SK-N-SH treated with all-trans-retinoic acid at 6 μM for 48 hours (cell line): ENCODE data around the gene DPP7.
A peak's percentile ranks its signal among the peaks of the same experiment; 100 is the strongest.
"Not testable (repeated sequence)": the region's sequence is repeated elsewhere in the genome, so short reads cannot be mapped to it uniquely, and the experiment has no call there.

ENCODE experiments used
- ATAC-seq: fragments of 200-7000 bp; cut with Tn5 transposase; 3 replicates; pipeline ENCODE4 v1.9.1; 2020; ENCODE audit warnings: mild to moderate bottlenecking, moderate library complexity
- ARNTL ChIP-seq: fragments of 450-650 bp; formaldehyde crosslinking; IDR thresholded peaks from 2 replicates; pipeline ENCODE4 v1.5.0; 2020; ENCODE audit warnings: low read depth, mild to moderate bottlenecking, moderate library complexity, borderline replicate concordance
- BACH2 ChIP-seq: fragments of 250-450 bp; sonication (Bioruptor Pico); IDR thresholded peaks from 2 replicates; pipeline ENCODE4 v1.9.0; 2021; ENCODE audit warnings: mild to moderate bottlenecking, borderline replicate concordance
- ESRRG ChIP-seq: fragments of 250-450 bp; sonication (Bioruptor Pico); IDR thresholded peaks from 2 replicates; pipeline ENCODE4 v1.6.1; 2021; ENCODE audit warnings: mild to moderate bottlenecking
- GLIS3 ChIP-seq: fragments of 250-450 bp; sonication (Bioruptor Pico); IDR thresholded peaks from 2 replicates; pipeline ENCODE4 v1.5.0; 2020; ENCODE audit warnings: mild to moderate bottlenecking, moderate library complexity
- ISL1 ChIP-seq: fragments of 250-450 bp; sonication (Bioruptor Pico); IDR thresholded peaks from 2 replicates; pipeline ENCODE4 v2.1.2; 2022; ENCODE audit warnings: mild to moderate bottlenecking, moderate library complexity
- OSR1 ChIP-seq: fragments of 250-450 bp; sonication (Bioruptor Pico); IDR thresholded peaks from 2 replicates; pipeline ENCODE4 v1.8.0; 2022; ENCODE audit warnings: moderate library complexity, mild to moderate bottlenecking, inconsistent platforms
- PPARA ChIP-seq: fragments of 250-450 bp; sonication (Bioruptor Pico); IDR thresholded peaks from 2 replicates; pipeline ENCODE4 v1.5.0; 2020; ENCODE audit warnings: mild to moderate bottlenecking, borderline replicate concordance
- RARB ChIP-seq: fragments of 250-450 bp; sonication (Bioruptor Pico); IDR thresholded peaks from 2 replicates; pipeline ENCODE4 v1.8.0; 2021; ENCODE audit warnings: mild to moderate bottlenecking, moderate library complexity
- SNAI2 ChIP-seq: fragments of 250-450 bp; sonication (Bioruptor Pico); IDR thresholded peaks from 2 replicates; pipeline ENCODE4 v1.5.0; 2020; ENCODE audit warnings: mild to moderate bottlenecking, moderate library complexity
- TCF4 ChIP-seq: fragments of 250-450 bp; sonication (Bioruptor Pico); IDR thresholded peaks from 2 replicates; pipeline ENCODE4 v1.8.0; 2021; ENCODE audit warnings: mild to moderate bottlenecking, moderate library complexity, borderline replicate concordance
- TOX ChIP-seq: fragments of 250-450 bp; sonication (Bioruptor Pico); IDR thresholded peaks from 2 replicates; pipeline ENCODE4 v1.8.0; 2021; ENCODE audit warnings: mild to moderate bottlenecking, moderate library complexity, borderline replicate concordance
- ZC3H10 ChIP-seq: fragments of 250-450 bp; sonication (Bioruptor Pico); IDR thresholded peaks from 2 replicates; pipeline ENCODE4 v1.5.1; 2021; ENCODE audit warnings: mild to moderate bottlenecking, moderate library complexity
- ZFP3 ChIP-seq: fragments of 250-450 bp; sonication (Bioruptor Pico); IDR thresholded peaks from 2 replicates; pipeline ENCODE4 v1.5.0; 2020; ENCODE audit warnings: mild to moderate bottlenecking, moderate library complexity
- ZFP30 ChIP-seq: fragments of 450-650 bp; formaldehyde crosslinking; IDR thresholded peaks from 2 replicates; pipeline ENCODE4 v1.5.0; 2022; ENCODE audit warnings: mild to moderate bottlenecking, moderate library complexity
- ZNF565 ChIP-seq: fragments of 450-650 bp; formaldehyde crosslinking; conservative IDR thresholded peaks from 2 replicates; pipeline ENCODE4 v1.5.0; 2020; ENCODE audit warnings: low read depth, mild to moderate bottlenecking, moderate library complexity
- ZNF70 ChIP-seq: fragments of 450-650 bp; formaldehyde crosslinking; IDR thresholded peaks from 2 replicates; pipeline ENCODE4 v1.5.0; 2020; ENCODE audit warnings: mild to moderate bottlenecking, moderate library complexity
- ZNF8 ChIP-seq: fragments of 450-650 bp; formaldehyde crosslinking; IDR thresholded peaks from 2 replicates; pipeline ENCODE4 v1.5.0; 2020; ENCODE audit warnings: mild to moderate bottlenecking, moderate library complexity
- TF ChIP-seq, protein P1 (sequence below): fragments of 250-450 bp; sonication (Bioruptor Pico); IDR thresholded peaks from 2 replicates; pipeline ENCODE4 v1.8.0; 2021; ENCODE audit warnings: low read depth, mild to moderate bottlenecking, moderate library complexity, borderline replicate concordance
- TF ChIP-seq, protein P2 (sequence below): fragments of 250-450 bp; sonication (Bioruptor Pico); IDR thresholded peaks from 2 replicates; pipeline ENCODE4 v1.8.0; 2020; ENCODE audit warnings: mild to moderate bottlenecking, moderate library complexity, borderline replicate concordance
- TF ChIP-seq, protein P3 (sequence below): fragments of 250-450 bp; sonication (Bioruptor Pico); IDR thresholded peaks from 2 replicates; pipeline ENCODE4 v1.5.0; 2020; ENCODE audit warnings: mild to moderate bottlenecking, moderate library complexity
- TF ChIP-seq, protein P4 (sequence below): fragments of 250-450 bp; sonication (Bioruptor Pico); IDR thresholded peaks from 2 replicates; pipeline ENCODE4 v1.5.1; 2021; ENCODE audit warnings: mild to moderate bottlenecking, moderate library complexity
- TF ChIP-seq, protein P5 (sequence below): fragments of 250-450 bp; sonication (Bioruptor Pico); IDR thresholded peaks from 2 replicates; pipeline ENCODE4 v1.5.1; 2020; ENCODE audit warnings: low read depth, mild to moderate bottlenecking, moderate library complexity

DPP7 gene

DNA sequence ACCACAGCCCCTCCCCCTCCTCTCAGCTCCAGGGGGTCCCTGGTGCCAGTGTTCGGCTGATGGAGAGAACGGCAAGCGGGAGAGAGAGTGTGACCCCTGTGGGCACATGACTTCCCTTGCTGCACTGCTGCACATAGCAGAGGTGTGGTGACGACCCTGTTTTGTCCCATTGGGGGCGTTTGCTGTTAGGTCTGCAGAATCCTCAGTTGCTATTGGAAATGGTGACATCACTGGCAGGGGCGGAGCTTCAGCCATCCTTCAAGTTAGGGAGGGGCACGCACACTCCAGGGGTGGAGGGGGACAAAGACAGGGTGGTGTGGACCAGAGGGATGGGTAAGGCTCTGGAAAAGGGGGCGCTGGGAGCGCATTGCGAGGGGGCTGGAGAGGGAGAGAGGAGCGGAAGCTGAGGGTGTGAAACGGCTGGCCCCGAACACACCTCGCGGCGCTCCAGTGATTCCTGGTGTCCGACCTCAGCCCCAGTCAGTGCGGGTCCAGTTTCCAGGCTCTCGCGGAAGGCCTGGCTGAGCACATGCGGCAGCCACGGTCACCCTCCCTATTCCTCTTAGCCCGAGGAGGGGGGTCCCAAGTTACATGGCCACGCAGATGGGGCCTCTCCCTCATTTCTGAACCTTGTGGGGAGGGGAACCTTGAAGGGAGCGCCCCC is 23.7 kb upstream of the DPP7 start:
- ATAC-seq: peak; percentile 36; the same call in 2 of the 3 replicates
- TF ChIP-seq ZFP3 (CRISPR knock-in tag): no peak
- TF ChIP-seq, protein P1, sequence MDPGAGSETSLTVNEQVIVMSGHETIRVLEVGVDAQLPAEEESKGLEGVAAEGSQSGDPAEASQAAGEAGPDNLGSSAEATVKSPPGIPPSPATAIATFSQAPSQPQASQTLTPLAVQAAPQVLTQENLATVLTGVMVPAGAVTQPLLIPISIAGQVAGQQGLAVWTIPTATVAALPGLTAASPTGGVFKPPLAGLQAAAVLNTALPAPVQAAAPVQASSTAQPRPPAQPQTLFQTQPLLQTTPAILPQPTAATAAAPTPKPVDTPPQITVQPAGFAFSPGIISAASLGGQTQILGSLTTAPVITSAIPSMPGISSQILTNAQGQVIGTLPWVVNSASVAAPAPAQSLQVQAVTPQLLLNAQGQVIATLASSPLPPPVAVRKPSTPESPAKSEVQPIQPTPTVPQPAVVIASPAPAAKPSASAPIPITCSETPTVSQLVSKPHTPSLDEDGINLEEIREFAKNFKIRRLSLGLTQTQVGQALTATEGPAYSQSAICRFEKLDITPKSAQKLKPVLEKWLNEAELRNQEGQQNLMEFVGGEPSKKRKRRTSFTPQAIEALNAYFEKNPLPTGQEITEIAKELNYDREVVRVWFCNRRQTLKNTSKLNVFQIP: no peak

DNA sequence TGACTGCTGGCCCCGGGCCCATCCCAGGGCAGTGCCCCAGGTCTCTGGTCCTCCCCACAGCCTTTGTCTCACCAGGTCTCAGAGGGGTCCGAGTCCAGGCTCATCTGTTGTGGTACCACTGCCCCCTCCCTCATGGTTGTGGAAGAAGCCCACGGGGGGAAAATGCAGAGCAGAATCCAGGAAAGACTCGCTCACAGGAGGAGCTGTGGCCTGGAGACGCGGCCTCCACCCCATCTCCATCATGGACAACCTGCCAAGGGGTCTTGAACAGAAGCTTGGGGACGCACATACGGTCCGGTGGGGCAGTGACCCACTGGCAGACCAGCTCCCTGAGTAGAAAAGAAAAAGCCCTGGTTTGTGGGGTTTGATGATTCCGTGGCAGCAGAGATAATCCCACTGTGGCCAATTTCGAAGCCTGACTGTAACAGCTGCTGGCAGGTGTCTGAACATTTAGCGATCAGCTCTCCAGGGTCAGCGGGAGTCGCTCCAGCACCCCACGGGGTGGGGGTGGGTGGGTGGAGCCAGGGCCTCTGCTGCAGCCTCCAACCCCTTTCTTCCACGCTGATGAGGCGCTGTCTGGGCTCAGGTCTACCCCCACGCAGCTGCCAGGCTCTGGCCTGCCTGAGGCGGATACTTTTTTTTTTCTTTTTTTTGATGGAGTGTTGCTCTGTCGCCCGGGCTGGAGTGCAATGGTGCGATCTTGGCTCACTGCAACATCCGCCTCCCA is 22.5 kb upstream of the DPP7 start:
- TF ChIP-seq, protein P2, sequence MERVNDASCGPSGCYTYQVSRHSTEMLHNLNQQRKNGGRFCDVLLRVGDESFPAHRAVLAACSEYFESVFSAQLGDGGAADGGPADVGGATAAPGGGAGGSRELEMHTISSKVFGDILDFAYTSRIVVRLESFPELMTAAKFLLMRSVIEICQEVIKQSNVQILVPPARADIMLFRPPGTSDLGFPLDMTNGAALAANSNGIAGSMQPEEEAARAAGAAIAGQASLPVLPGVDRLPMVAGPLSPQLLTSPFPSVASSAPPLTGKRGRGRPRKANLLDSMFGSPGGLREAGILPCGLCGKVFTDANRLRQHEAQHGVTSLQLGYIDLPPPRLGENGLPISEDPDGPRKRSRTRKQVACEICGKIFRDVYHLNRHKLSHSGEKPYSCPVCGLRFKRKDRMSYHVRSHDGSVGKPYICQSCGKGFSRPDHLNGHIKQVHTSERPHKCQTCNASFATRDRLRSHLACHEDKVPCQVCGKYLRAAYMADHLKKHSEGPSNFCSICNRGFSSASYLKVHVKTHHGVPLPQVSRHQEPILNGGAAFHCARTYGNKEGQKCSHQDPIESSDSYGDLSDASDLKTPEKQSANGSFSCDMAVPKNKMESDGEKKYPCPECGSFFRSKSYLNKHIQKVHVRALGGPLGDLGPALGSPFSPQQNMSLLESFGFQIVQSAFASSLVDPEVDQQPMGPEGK: no peak
- no peak for TF ChIP-seq PPARA (CRISPR knock-in tag)
- TF ChIP-seq ZNF565 (CRISPR knock-in tag): no peak
- no peak for TF ChIP-seq OSR1 (CRISPR knock-in tag)
- TF ChIP-seq ARNTL (CRISPR knock-in tag): no peak
- no peak for TF ChIP-seq RARB
- TF ChIP-seq TOX (CRISPR knock-in tag): no peak
- TF ChIP-seq SNAI2 (CRISPR knock-in tag): no peak
- no peak for TF ChIP-seq ISL1 (CRISPR knock-in tag)
- no peak for TF ChIP-seq ZNF70 (CRISPR knock-in tag)
- no peak for TF ChIP-seq BACH2 (CRISPR knock-in tag)
- TF ChIP-seq, all 23 proteins: peak for 0

DNA sequence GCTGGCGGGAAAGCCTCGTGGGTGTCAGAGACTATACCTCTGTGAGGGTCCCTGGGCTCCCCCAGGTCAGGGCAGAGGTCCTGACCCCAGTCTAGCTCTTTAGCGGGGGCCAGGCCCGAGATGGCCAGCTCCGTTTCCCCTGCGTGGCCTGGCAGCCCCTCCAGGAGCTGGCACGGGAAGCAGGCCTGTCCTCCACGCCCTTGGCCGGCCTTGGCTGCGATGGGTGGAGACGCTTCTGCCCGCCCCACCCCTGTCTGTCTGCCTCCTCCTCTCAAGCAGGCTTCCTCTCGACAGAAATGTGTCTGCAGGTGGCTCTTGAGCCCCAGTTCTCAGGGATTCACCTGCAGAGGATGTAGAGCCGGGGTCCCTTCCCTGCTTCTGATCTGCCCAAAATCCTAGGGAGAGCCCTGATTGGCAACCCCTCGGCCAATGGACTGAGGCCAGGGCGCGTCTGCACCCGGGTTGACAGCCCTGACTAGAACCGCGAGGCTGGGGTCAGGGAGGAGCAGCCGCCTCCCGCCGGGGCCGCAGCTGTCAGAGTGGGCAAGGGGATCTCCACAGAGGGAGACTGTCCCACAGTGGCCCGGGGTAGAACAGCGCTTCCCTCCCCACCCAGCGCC is 21.8 kb upstream of the DPP7 start:
- TF ChIP-seq ESRRG (CRISPR knock-in tag): no peak
- TF ChIP-seq, protein P3, sequence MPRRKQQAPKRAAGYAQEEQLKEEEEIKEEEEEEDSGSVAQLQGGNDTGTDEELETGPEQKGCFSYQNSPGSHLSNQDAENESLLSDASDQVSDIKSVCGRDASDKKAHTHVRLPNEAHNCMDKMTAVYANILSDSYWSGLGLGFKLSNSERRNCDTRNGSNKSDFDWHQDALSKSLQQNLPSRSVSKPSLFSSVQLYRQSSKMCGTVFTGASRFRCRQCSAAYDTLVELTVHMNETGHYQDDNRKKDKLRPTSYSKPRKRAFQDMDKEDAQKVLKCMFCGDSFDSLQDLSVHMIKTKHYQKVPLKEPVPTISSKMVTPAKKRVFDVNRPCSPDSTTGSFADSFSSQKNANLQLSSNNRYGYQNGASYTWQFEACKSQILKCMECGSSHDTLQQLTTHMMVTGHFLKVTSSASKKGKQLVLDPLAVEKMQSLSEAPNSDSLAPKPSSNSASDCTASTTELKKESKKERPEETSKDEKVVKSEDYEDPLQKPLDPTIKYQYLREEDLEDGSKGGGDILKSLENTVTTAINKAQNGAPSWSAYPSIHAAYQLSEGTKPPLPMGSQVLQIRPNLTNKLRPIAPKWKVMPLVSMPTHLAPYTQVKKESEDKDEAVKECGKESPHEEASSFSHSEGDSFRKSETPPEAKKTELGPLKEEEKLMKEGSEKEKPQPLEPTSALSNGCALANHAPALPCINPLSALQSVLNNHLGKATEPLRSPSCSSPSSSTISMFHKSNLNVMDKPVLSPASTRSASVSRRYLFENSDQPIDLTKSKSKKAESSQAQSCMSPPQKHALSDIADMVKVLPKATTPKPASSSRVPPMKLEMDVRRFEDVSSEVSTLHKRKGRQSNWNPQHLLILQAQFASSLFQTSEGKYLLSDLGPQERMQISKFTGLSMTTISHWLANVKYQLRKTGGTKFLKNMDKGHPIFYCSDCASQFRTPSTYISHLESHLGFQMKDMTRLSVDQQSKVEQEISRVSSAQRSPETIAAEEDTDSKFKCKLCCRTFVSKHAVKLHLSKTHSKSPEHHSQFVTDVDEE (CRISPR knock-in tag): no peak
- no peak for TF ChIP-seq ISL1 (CRISPR knock-in tag)
- TF ChIP-seq OSR1 (CRISPR knock-in tag): no peak
- TF ChIP-seq ZFP3 (CRISPR knock-in tag): no peak
- TF ChIP-seq TOX (CRISPR knock-in tag): no peak
- TF ChIP-seq RARB: no peak
- TF ChIP-seq PPARA (CRISPR knock-in tag): no peak
- TF ChIP-seq TCF4 (CRISPR knock-in tag): no peak
- TF ChIP-seq ZNF8 (CRISPR knock-in tag): no peak
- TF ChIP-seq, protein P4, sequence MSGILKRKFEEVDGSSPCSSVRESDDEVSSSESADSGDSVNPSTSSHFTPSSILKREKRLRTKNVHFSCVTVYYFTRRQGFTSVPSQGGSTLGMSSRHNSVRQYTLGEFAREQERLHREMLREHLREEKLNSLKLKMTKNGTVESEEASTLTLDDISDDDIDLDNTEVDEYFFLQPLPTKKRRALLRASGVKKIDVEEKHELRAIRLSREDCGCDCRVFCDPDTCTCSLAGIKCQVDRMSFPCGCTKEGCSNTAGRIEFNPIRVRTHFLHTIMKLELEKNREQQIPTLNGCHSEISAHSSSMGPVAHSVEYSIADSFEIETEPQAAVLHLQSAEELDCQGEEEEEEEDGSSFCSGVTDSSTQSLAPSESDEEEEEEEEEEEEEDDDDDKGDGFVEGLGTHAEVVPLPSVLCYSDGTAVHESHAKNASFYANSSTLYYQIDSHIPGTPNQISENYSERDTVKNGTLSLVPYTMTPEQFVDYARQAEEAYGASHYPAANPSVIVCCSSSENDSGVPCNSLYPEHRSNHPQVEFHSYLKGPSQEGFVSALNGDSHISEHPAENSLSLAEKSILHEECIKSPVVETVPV (CRISPR knock-in tag): no peak
- no peak for TF ChIP-seq GLIS3 (CRISPR knock-in tag)
- no peak for TF ChIP-seq ZFP30 (CRISPR knock-in tag)
- no peak for TF ChIP-seq BACH2 (CRISPR knock-in tag)
- TF ChIP-seq, protein P5, sequence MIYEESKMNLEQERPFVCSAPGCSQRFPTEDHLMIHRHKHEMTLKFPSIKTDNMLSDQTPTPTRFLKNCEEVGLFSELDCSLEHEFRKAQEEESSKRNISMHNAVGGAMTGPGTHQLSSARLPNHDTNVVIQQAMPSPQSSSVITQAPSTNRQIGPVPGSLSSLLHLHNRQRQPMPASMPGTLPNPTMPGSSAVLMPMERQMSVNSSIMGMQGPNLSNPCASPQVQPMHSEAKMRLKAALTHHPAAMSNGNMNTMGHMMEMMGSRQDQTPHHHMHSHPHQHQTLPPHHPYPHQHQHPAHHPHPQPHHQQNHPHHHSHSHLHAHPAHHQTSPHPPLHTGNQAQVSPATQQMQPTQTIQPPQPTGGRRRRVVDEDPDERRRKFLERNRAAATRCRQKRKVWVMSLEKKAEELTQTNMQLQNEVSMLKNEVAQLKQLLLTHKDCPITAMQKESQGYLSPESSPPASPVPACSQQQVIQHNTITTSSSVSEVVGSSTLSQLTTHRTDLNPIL (CRISPR knock-in tag): no peak
- TF ChIP-seq ZC3H10 (CRISPR knock-in tag): no peak
- TF ChIP-seq SNAI2 (CRISPR knock-in tag): no peak
- TF ChIP-seq ARNTL (CRISPR knock-in tag): no peak
- no peak for ATAC-seq

More for the DNA sequence above, 22.5 kb upstream of the DPP7 start:
- ATAC-seq: no peak

DNA sequence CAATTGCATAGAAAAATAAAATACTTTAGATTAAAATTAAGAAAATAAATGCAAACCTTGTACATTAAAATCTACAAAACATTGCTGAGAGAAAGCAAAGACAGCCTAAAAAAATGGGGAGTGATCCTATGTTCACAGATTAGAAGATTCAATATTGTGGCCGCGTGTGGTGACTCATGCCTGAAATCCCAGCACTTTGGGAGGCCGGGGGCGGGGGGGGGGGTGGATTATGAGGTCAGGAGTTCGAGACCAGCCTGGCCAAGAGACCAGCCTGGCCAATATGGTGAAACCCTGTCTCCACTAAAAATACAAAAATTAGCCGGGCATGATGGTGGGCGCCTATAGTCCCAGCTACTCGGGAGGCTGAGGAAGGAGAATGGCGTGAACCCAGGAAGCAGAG is 20.6 kb upstream of the DPP7 start:
- ATAC-seq: not testable (repeated sequence)
